Medulla oblongata (tissue), 1 donor: ENCODE measurements around the gene ARHGAP28.
"Not testable (repeated sequence)": the region's sequence is repeated elsewhere in the genome, so short reads cannot be mapped to it uniquely, and the experiment has no call there.

Experiments
- DNase-seq: peaks from one replicate; pipeline ENCODE4 v3.0.0-alpha.2; 2015; ENCODE audit errors: extremely low spot score

Gene ARHGAP28

GRCh38 chr18:6819332-6819731, 89.8 kb downstream of the ARHGAP28 start:
- no peak for DNase-seq

- no peak for DNase-seq
Measured at GRCh38 chr18:6820314-6820713, 90.8 kb downstream of the ARHGAP28 start.

GRCh38 chr18:6821356-6821755, 91.8 kb downstream of the ARHGAP28 start:
- DNase-seq = no peak

GRCh38 chr18:6827161-6827560, 97.6 kb downstream of the ARHGAP28 start:
- not testable (repeated sequence) for DNase-seq

- not testable (repeated sequence) for DNase-seq
Measured at GRCh38 chr18:6827566-6827965, 98.0 kb downstream of the ARHGAP28 start.

- DNase-seq = no peak
Measured at GRCh38 chr18:6830916-6831315, 101.4 kb downstream of the ARHGAP28 start.

- DNase-seq = no peak
Measured at GRCh38 chr18:6835345-6835744, 105.8 kb downstream of the ARHGAP28 start.

- DNase-seq = no peak
Measured at GRCh38 chr18:6836331-6836730, 106.8 kb downstream of the ARHGAP28 start.

GRCh38 chr18:6837904-6838303, 108.4 kb downstream of the ARHGAP28 start:
- DNase-seq = no peak

GRCh38 chr18:6842081-6842480, 112.6 kb downstream of the ARHGAP28 start:
- no peak for DNase-seq

- no peak for DNase-seq
Measured at GRCh38 chr18:6843308-6843707, 113.8 kb downstream of the ARHGAP28 start.

GRCh38 chr18:6845521-6845920, 116.0 kb downstream of the ARHGAP28 start:
- DNase-seq = not testable (repeated sequence)

GRCh38 chr18:6850396-6850795, 120.9 kb downstream of the ARHGAP28 start:
- DNase-seq = no peak

GRCh38 chr18:6851480-6851879, 122.0 kb downstream of the ARHGAP28 start:
- DNase-seq = no peak

- DNase-seq = no peak
Measured at GRCh38 chr18:6854811-6855210, 125.3 kb downstream of the ARHGAP28 start.

- DNase-seq = no peak
Measured at GRCh38 chr18:6855767-6856166, 126.3 kb downstream of the ARHGAP28 start.

GRCh38 chr18:6857300-6857699, 127.8 kb downstream of the ARHGAP28 start:
- no peak for DNase-seq

GRCh38 chr18:6859676-6860422, 130.3 kb downstream of the ARHGAP28 start:
- no peak for DNase-seq

GRCh38 chr18:6860804-6861448, 131.4 kb downstream of the ARHGAP28 start:
- no peak for DNase-seq

GRCh38 chr18:6865251-6865650, 135.7 kb downstream of the ARHGAP28 start:
- no peak for DNase-seq

- DNase-seq = no peak
Measured at GRCh38 chr18:6866552-6867085, 137.1 kb downstream of the ARHGAP28 start.

GRCh38 chr18:6868033-6868432, 138.5 kb downstream of the ARHGAP28 start:
- no peak for DNase-seq

- no peak for DNase-seq
Measured at GRCh38 chr18:6871566-6871965, 142.1 kb downstream of the ARHGAP28 start.
